ENCODE data around the gene THSD4. TPM values are rescaled to one million over a fixed set of nuclear protein-coding genes. Genes with fewer than 3 reads are reported as not detected.

THSD4 gene
- polyA plus RNA-seq, 1 donor from 2014 or later: 0.46 TPM

DNA sequence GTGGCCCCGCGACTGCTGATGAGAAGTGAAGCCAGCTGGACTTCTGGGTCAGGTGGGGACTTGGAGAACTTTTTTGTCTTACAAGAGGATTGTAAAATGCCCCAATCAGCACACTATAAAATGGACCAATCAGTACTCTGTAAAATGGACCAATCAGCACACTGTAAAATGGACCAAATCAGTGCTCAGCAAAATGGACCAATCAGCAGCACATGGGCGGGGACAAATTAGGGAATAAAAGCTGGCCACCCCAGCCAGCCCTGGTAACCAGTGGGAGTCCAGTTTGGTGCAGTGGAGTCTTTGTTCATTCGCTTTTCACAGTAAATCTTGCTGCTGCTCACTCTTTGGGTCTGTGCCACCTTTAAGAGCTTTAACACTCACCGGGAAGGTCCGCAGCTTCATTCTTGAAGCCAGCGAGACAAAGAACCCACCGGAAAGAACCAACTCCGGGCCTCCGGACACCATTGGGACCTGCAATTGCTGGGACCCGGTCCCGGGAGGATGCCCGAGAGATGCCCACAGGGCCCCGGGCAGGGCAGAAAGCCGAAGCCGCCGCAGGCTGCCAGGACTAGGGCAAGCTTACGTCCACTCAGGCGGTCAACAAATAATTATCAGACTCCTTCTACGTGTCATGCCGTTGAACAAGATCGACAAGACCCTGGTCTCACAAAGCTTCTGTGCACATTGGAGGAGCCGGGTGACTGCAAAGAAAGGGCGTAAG lies 686.8 kb downstream of the THSD4 start:
- Histone ChIP-seq H3K79me2 (replicated peaks; ENCODE audit: insufficient read depth, low read length) (no peaks in the 10 kb centered on the region), H3K27ac (ENCODE audit: low read length) (no peak overlapping the region), H4K20me1 (ENCODE audit: insufficient read depth) (no peaks in the 10 kb centered on the region), H3K27me3 (ENCODE audit: insufficient read depth, low read depth, low read length) (no peaks in the 10 kb centered on the region), H3K9me3 (ENCODE audit: low read length) (no peaks in the 10 kb centered on the region), H3K4me2 (ENCODE audit: low read length) (no peak overlapping the region), H3K4me3 (ENCODE audit: low read length) (no peak overlapping the region), H2AFZ (ENCODE audit: low read depth, low read length) (no peak overlapping the region), H3F3A (ENCODE audit: insufficient read depth, low read length, poor library complexity, severe bottlenecking) (no peaks in the 10 kb centered on the region), H3K9ac (ENCODE audit: low read length) (no peak overlapping the region), H3K9me2 (ENCODE audit: insufficient read depth, low read length) (no peaks in the 10 kb centered on the region), H3K36me3 (ENCODE audit: insufficient read depth, low read length) (no peaks in the 10 kb centered on the region)
- TF ChIP-seq SMC3 (conservative IDR thresholded peaks at IDR 0.05; ENCODE audit: poor library complexity) (no peak), MXI1 (conservative IDR thresholded peaks at IDR 0.05; ENCODE audit: poor library complexity, severe bottlenecking) (no peak), POLR2AphosphoS5 (IDR thresholded peaks at IDR 0.05) (no peak)

DNA sequence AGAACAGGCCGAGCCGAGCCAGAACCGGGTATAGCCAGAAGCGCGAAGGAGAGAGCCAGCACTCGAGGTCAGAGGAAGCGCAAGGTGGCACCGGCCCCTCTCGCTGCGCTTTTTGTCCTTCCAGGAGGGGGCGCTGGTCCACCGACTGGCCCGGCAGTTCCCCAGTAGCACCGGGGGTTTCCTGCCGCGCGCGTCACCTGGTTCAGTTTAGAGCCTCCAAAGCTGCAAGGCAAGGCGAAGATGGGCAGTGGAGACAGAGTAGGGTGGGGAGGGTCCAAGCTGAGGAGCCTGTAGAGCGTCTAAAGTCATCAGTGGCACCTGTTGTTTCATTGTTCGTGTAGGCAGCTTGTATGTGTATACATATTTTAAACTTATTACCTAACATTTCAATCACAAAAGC lies 687.5 kb downstream of the THSD4 start:
- Histone ChIP-seq H3K27me3 (ENCODE audit: insufficient read depth, low read depth, low read length) (no peaks in the 10 kb centered on the region), H2AFZ (ENCODE audit: low read depth, low read length) (no peak overlapping the region), H3K4me2 (ENCODE audit: low read length) (no peak overlapping the region), H3K27ac (ENCODE audit: low read length) (no peak overlapping the region), H3K4me3 (ENCODE audit: low read length) (no peak overlapping the region), H3F3A (ENCODE audit: insufficient read depth, low read length, poor library complexity, severe bottlenecking) (no peaks in the 10 kb centered on the region), H3K9ac (ENCODE audit: low read length) (no peak overlapping the region), H4K20me1 (ENCODE audit: insufficient read depth) (no peaks in the 10 kb centered on the region), H3K79me2 (replicated peaks; ENCODE audit: insufficient read depth, low read length) (no peaks in the 10 kb centered on the region), H3K9me3 (ENCODE audit: low read length) (no peaks in the 10 kb centered on the region), H3K36me3 (ENCODE audit: insufficient read depth, low read length) (no peaks in the 10 kb centered on the region), H3K9me2 (ENCODE audit: insufficient read depth, low read length) (no peaks in the 10 kb centered on the region)
- no peak for TF ChIP-seq EZH2 (IDR thresholded peaks at IDR 0.05; ENCODE audit: borderline replicate concordance, insufficient read depth, low read length, poor library complexity, severe bottlenecking)
- TF ChIP-seq REST (IDR thresholded peaks at IDR 0.05; ENCODE audit: borderline replicate concordance): no peak
- TF ChIP-seq CTCF (IDR thresholded peaks at IDR 0.05; ENCODE audit: poor library complexity, severe bottlenecking): no peak
- no peak for TF ChIP-seq TAF1 (IDR thresholded peaks at IDR 0.05; ENCODE audit: low read depth)
- TF ChIP-seq RAD21 (conservative IDR thresholded peaks at IDR 0.05): no peak
- no peak for TF ChIP-seq MXI1 (conservative IDR thresholded peaks at IDR 0.05; ENCODE audit: poor library complexity, severe bottlenecking)
- TF ChIP-seq POLR2AphosphoS5 (IDR thresholded peaks at IDR 0.05): no peak
- TF ChIP-seq SMC3 (conservative IDR thresholded peaks at IDR 0.05; ENCODE audit: poor library complexity): no peak
- TF ChIP-seq EP300 (conservative IDR thresholded peaks at IDR 0.05; ENCODE audit: poor library complexity, severe bottlenecking): no peak

Measured in neural cell (in vitro differentiated cells).